Smooth muscle cell (in vitro differentiated cells): ENCODE results near the gene SCN10A. TPM values are rescaled to one million over a fixed set of nuclear protein-coding genes. Genes with fewer than 3 reads are reported as not detected.

Experiments
- DNase-seq: peaks from one replicate; lab custom pipeline; 2025; ENCODE audit not compliant: unreplicated experiment; lab: John Stamatoyannopoulos, UW
- H2AFZ ChIP-seq: fragments of 200-600 bp; sonication (generic); 2 replicates; pipeline ENCODE4 v1.6.0; 2016; ENCODE audit warnings: antibody characterized with exemption, low read depth, mild to moderate bottlenecking
- H3F3A ChIP-seq: fragments of 200-600 bp; sonication (generic); 2 replicates; pipeline ENCODE4 v1.6.0; 2017; ENCODE audit warnings: antibody characterized with exemption, low read depth
- H3K27ac ChIP-seq: fragments of 200-600 bp; sonication (generic); 2 replicates; pipeline ENCODE4 v1.5.1; 2016; ENCODE audit warnings: low read depth, mild to moderate bottlenecking
- H3K27me3 ChIP-seq: fragments of 200-600 bp; sonication (generic); 2 replicates; pipeline ENCODE4 v1.6.1; 2016; ENCODE audit warnings: low read depth, mild to moderate bottlenecking
- H3K36me3 ChIP-seq: fragments of 200-600 bp; sonication (generic); 2 replicates; pipeline ENCODE4 v1.5.1; 2016; ENCODE audit warnings: low read depth
- H3K4me1 ChIP-seq: fragments of 200-600 bp; sonication (generic); 2 replicates; pipeline ENCODE4 v1.5.1; 2016; ENCODE audit warnings: low read depth
- H3K4me2 ChIP-seq: fragments of 200-600 bp; sonication (generic); 2 replicates; pipeline ENCODE4 v1.6.0; 2016; ENCODE audit warnings: mild to moderate bottlenecking
- H3K4me3 ChIP-seq: fragments of 200-600 bp; sonication (generic); 2 replicates; pipeline ENCODE4 v1.5.1; 2016; ENCODE audit warnings: mild to moderate bottlenecking
- H3K79me2 ChIP-seq: fragments of 200-600 bp; sonication (generic); 2 replicates; pipeline ENCODE4 v1.6.0; 2016; ENCODE audit warnings: low read depth, mild to moderate bottlenecking
- H3K9ac ChIP-seq: fragments of 200-600 bp; sonication (generic); 2 replicates; pipeline ENCODE4 v1.6.0; 2016; ENCODE audit warnings: low read depth
- H3K9me3 ChIP-seq: fragments of 200-600 bp; sonication (generic); replicated peaks from 2 replicates; pipeline ENCODE4 v1.5.1; 2016; ENCODE audit warnings: low read depth
- H4K20me1 ChIP-seq: fragments of 200-600 bp; sonication (generic); 2 replicates; pipeline ENCODE4 v1.6.0; 2016; ENCODE audit warnings: low read depth
- CTCF ChIP-seq: fragments of 200-600 bp; sonication (generic); IDR thresholded peaks from 2 replicates; pipeline ENCODE4 v1.5.1; 2017; ENCODE audit warnings: borderline replicate concordance, mild to moderate bottlenecking, antibody characterized with exemption; ENCODE audit not compliant: insufficient read depth, poor library complexity, severe bottlenecking
- WGBS: methylation state at CpG from one replicate; pipeline ENCODE4 v1.1.7; 2016; ENCODE audit warnings: low lambda C conversion rate; 5-methylcytosine and 5-hydroxymethylcytosine counted together
- polyA plus RNA-seq: library from polyadenylated mRNA; unstranded; fragments of >200 nt; fragmentation: Nextera tagmentation; extraction: Ambion mirVana; gene quantifications from 2 replicates; pipeline ENCODE4 v1.2.1, GENCODE V29; 2016
- total RNA-seq: library from RNA; depleted of rRNA; stranded (reverse); fragments of >200 nt; gene quantifications from 2 replicates; pipeline ENCODE4 v1.2.3, GENCODE V29; 2014

Gene SCN10A
- total and polyA plus RNA-seq, 2 experiments from 2014 or later, result not detected

- no peaks in the 10 kb centered on the region for H3K9me3 ChIP-seq
- no peaks in the 10 kb centered on the region for H3K36me3 ChIP-seq
- H3K27me3 ChIP-seq, result peaks cover 12% of the 10 kb centered on the region
- H3K4me2 ChIP-seq, result no peak overlapping the region
- no peak for TF ChIP-seq CTCF
- no peaks in the 10 kb centered on the region for H3F3A ChIP-seq
- no peaks in the 10 kb centered on the region for H3K4me1 ChIP-seq
- no CpG with 5 or more reads among the region's 4 CpGs for WGBS
- no peak overlapping the region for H2AFZ ChIP-seq
- no peaks in the 10 kb centered on the region for H4K20me1 ChIP-seq
- no peak overlapping the region for H3K9ac ChIP-seq
- DNase-seq, result no peak
- no peak overlapping the region for H3K27ac ChIP-seq
- H3K4me3 ChIP-seq, result no peak overlapping the region
- H3K79me2 ChIP-seq, result no peaks in the 10 kb centered on the region
Measured at GRCh38 chr3:38720465-38720864, 95.6 kb downstream of the SCN10A start.

- Histone ChIP-seq H3K4me3 (no peak overlapping the region), H3K27me3 (peaks cover 15% of the 10 kb centered on the region), H4K20me1 (no peaks in the 10 kb centered on the region), H3K4me1 (no peaks in the 10 kb centered on the region), H3K79me2 (no peaks in the 10 kb centered on the region), H2AFZ (no peak overlapping the region), H3K27ac (no peak overlapping the region), H3K9ac (no peak overlapping the region), H3K9me3 (no peaks in the 10 kb centered on the region), H3K36me3 (no peaks in the 10 kb centered on the region), H3K4me2 (no peak overlapping the region), H3F3A (no peaks in the 10 kb centered on the region)
- DNase-seq, result no peak
- no peak for TF ChIP-seq CTCF
- WGBS, result 84% methylated on average over 5 of the region's 5 CpGs
Measured at GRCh38 chr3:38717355-38718240, 98.4 kb downstream of the SCN10A start.

- Histone ChIP-seq H3K4me3 (no peak overlapping the region), H3F3A (no peaks in the 10 kb centered on the region), H2AFZ (no peak overlapping the region), H3K9ac (no peak overlapping the region), H3K4me1 (no peaks in the 10 kb centered on the region), H3K27ac (no peak overlapping the region), H3K27me3 (peaks cover 10% of the 10 kb centered on the region), H3K36me3 (no peaks in the 10 kb centered on the region), H3K4me2 (no peak overlapping the region), H4K20me1 (no peaks in the 10 kb centered on the region), H3K9me3 (no peaks in the 10 kb centered on the region), H3K79me2 (no peaks in the 10 kb centered on the region)
- no peak for TF ChIP-seq CTCF
- DNase-seq, result no peak
- 87% methylated on average over 2 of the region's 2 CpGs for WGBS
Measured at GRCh38 chr3:38713121-38713520, 102.9 kb downstream of the SCN10A start.

GRCh38 chr3:38711321-38711720 lies 104.7 kb downstream of the SCN10A start:
- Histone ChIP-seq H3K27me3 (peaks cover 10% of the 10 kb centered on the region), H3K79me2 (no peaks in the 10 kb centered on the region), H2AFZ (no peak overlapping the region), H3K27ac (no peak overlapping the region), H3F3A (no peaks in the 10 kb centered on the region), H3K9me3 (no peaks in the 10 kb centered on the region), H3K4me1 (no peaks in the 10 kb centered on the region), H3K4me3 (no peak overlapping the region), H3K36me3 (no peaks in the 10 kb centered on the region), H3K9ac (no peak overlapping the region), H4K20me1 (no peaks in the 10 kb centered on the region), H3K4me2 (no peak overlapping the region)
- no peak for DNase-seq
- no peak for TF ChIP-seq CTCF
